ENCODE data around the gene ELP5. TPM values are rescaled to one million over a fixed set of nuclear protein-coding genes. Genes with fewer than 3 reads are reported as not detected.

The ELP5 gene
- total and polyA plus RNA-seq, 10 of the 15 experiments (the other 5 are each of a cell fraction or from before 2014, with no cell fraction given): 41.1 to 109 (median 77.5) TPM

GRCh38 chr17:7237761-7238419, 14.1 kb upstream of the ELP5 start (continued):
- no peak for TF ChIP-seq SREBF1 (IDR thresholded peaks at IDR 0.05; ENCODE audit: low read length)
- TF ChIP-seq BCL11A (IDR thresholded peaks at IDR 0.05; ENCODE audit: low read depth, low read length): no peak
- no peak for TF ChIP-seq JUND (IDR thresholded peaks at IDR 0.05; ENCODE audit: low read depth, low read length)
- no peak for TF ChIP-seq NFIC (IDR thresholded peaks at IDR 0.05; ENCODE audit: low read depth, low read length)
- TF ChIP-seq ATF7 (IDR thresholded peaks at IDR 0.05; ENCODE audit: low read depth): no peak
- TF ChIP-seq, protein P1, sequence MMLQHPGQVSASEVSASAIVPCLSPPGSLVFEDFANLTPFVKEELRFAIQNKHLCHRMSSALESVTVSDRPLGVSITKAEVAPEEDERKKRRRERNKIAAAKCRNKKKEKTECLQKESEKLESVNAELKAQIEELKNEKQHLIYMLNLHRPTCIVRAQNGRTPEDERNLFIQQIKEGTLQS (IDR thresholded peaks at IDR 0.05; ENCODE audit: borderline replicate concordance, extremely low read depth, low read depth, low read length): no peak
- TF ChIP-seq EGR1 (IDR thresholded peaks at IDR 0.05; ENCODE audit: borderline replicate concordance in 1 of 2, low read depth in 2 of 2, low read length in 2 of 2): no peak; a peak in 1 of 3 replicates
- TF ChIP-seq DPF2 (IDR thresholded peaks at IDR 0.05): peak; percentile 34; the same call in 1 of the 2 replicates
- TF ChIP-seq MYC (IDR thresholded peaks at IDR 0.05; ENCODE audit: insufficient read depth, insufficient read length, insufficient replicate concordance, low read length, severe bottlenecking): no peak
- TF ChIP-seq, protein P2, sequence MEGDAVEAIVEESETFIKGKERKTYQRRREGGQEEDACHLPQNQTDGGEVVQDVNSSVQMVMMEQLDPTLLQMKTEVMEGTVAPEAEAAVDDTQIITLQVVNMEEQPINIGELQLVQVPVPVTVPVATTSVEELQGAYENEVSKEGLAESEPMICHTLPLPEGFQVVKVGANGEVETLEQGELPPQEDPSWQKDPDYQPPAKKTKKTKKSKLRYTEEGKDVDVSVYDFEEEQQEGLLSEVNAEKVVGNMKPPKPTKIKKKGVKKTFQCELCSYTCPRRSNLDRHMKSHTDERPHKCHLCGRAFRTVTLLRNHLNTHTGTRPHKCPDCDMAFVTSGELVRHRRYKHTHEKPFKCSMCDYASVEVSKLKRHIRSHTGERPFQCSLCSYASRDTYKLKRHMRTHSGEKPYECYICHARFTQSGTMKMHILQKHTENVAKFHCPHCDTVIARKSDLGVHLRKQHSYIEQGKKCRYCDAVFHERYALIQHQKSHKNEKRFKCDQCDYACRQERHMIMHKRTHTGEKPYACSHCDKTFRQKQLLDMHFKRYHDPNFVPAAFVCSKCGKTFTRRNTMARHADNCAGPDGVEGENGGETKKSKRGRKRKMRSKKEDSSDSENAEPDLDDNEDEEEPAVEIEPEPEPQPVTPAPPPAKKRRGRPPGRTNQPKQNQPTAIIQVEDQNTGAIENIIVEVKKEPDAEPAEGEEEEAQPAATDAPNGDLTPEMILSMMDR (IDR thresholded peaks at IDR 0.05 in 2 of 3, conservative IDR thresholded peaks at IDR 0.05 in 1 of 3; ENCODE audit: control insufficient read depth in 2 of 3, extremely low read depth in 1 of 3, insufficient read depth in 1 of 3, low read depth in 3 of 3, low read length in 3 of 3): no peak
- TF ChIP-seq ZNF217 (IDR thresholded peaks at IDR 0.05): no peak
- TF ChIP-seq EP300 (IDR thresholded peaks at IDR 0.05; ENCODE audit: borderline replicate concordance in 1 of 2, control insufficient read depth in 1 of 2, low read depth in 2 of 2, low read length in 2 of 2): no peak
- no peak for TF ChIP-seq ZNF207 (IDR thresholded peaks at IDR 0.05; ENCODE audit: borderline replicate concordance)
- TF ChIP-seq, protein P3, sequence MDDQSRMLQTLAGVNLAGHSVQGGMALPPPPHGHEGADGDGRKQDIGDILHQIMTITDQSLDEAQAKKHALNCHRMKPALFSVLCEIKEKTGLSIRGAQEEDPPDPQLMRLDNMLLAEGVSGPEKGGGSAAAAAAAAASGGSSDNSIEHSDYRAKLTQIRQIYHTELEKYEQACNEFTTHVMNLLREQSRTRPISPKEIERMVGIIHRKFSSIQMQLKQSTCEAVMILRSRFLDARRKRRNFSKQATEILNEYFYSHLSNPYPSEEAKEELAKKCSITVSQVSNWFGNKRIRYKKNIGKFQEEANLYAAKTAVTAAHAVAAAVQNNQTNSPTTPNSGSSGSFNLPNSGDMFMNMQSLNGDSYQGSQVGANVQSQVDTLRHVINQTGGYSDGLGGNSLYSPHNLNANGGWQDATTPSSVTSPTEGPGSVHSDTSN (IDR thresholded peaks at IDR 0.05; ENCODE audit: insufficient replicate concordance, low read depth, low read length): no peak
- no peak for TF ChIP-seq SPI1 (IDR thresholded peaks at IDR 0.05; ENCODE audit: borderline replicate concordance, insufficient read depth, low read depth, low read length)
- no peak for TF ChIP-seq EZH2 (IDR thresholded peaks at IDR 0.05; ENCODE audit: borderline replicate concordance, control insufficient read depth, low read depth, low read length)
- TF ChIP-seq RELA (IDR thresholded peaks at IDR 0.05; ENCODE audit: borderline replicate concordance, partially characterized antibody): no peak
- TF ChIP-seq, protein P4, sequence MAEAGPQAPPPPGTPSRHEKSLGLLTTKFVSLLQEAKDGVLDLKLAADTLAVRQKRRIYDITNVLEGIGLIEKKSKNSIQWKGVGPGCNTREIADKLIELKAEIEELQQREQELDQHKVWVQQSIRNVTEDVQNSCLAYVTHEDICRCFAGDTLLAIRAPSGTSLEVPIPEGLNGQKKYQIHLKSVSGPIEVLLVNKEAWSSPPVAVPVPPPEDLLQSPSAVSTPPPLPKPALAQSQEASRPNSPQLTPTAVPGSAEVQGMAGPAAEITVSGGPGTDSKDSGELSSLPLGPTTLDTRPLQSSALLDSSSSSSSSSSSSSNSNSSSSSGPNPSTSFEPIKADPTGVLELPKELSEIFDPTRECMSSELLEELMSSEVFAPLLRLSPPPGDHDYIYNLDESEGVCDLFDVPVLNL (IDR thresholded peaks at IDR 0.05; ENCODE audit: low read depth, low read length): no peak
- TF ChIP-seq STAT3 (IDR thresholded peaks at IDR 0.05; ENCODE audit: low read depth, low read length): no peak
- TF ChIP-seq BMI1 (IDR thresholded peaks at IDR 0.05; ENCODE audit: borderline replicate concordance): no peak
- no peak for TF ChIP-seq TCF7 (IDR thresholded peaks at IDR 0.05; ENCODE audit: borderline replicate concordance)
